GM06990 (cell line): Measurements from ENCODE around the gene G3BP1.
"Not testable (repeated sequence)": the region's sequence is repeated elsewhere in the genome, so short reads cannot be mapped to it uniquely, and the experiment has no call there.

ENCODE experiments used
- DNase-seq: peaks from one replicate; pipeline ENCODE4 v3.0.0-alpha.2; 2011; ENCODE audit not compliant: insufficient read length; ENCODE audit errors: extremely low read depth
- H3K27me3 ChIP-seq: replicated peaks from 2 replicates; pipeline ENCODE4 v1.6.0; 2011; ENCODE audit warnings: low read length; ENCODE audit not compliant: control insufficient read depth, insufficient read depth
- H3K36me3 ChIP-seq: 2 replicates; pipeline ENCODE4 v1.5.1; 2011; ENCODE audit warnings: low read length; ENCODE audit not compliant: control insufficient read depth, insufficient read depth
- H3K4me3 ChIP-seq: replicated peaks from 2 replicates; pipeline ENCODE4 v1.5.1; 2011; ENCODE audit warnings: low read depth, mild to moderate bottlenecking, control low read depth, low read length
- TF ChIP-seq, protein P1 (sequence below): IDR thresholded peaks from 2 replicates; pipeline ENCODE4 v1.5.1; 2011; ENCODE audit warnings: low read length, control low read depth, mild to moderate bottlenecking, inconsistent platforms; ENCODE audit not compliant: insufficient read depth, poor library complexity, severe bottlenecking

G3BP1 gene

GRCh38 chr5:151779531-151780125, 7.9 kb downstream of the G3BP1 start:
- TF ChIP-seq, protein P1, sequence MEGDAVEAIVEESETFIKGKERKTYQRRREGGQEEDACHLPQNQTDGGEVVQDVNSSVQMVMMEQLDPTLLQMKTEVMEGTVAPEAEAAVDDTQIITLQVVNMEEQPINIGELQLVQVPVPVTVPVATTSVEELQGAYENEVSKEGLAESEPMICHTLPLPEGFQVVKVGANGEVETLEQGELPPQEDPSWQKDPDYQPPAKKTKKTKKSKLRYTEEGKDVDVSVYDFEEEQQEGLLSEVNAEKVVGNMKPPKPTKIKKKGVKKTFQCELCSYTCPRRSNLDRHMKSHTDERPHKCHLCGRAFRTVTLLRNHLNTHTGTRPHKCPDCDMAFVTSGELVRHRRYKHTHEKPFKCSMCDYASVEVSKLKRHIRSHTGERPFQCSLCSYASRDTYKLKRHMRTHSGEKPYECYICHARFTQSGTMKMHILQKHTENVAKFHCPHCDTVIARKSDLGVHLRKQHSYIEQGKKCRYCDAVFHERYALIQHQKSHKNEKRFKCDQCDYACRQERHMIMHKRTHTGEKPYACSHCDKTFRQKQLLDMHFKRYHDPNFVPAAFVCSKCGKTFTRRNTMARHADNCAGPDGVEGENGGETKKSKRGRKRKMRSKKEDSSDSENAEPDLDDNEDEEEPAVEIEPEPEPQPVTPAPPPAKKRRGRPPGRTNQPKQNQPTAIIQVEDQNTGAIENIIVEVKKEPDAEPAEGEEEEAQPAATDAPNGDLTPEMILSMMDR = no peak
- H3K36me3 ChIP-seq = peaks cover 2% of the 10 kb centered on the region
- DNase-seq = no peak
- H3K27me3 ChIP-seq = no peaks in the 10 kb centered on the region
- H3K4me3 ChIP-seq = no peak overlapping the region

DNA sequence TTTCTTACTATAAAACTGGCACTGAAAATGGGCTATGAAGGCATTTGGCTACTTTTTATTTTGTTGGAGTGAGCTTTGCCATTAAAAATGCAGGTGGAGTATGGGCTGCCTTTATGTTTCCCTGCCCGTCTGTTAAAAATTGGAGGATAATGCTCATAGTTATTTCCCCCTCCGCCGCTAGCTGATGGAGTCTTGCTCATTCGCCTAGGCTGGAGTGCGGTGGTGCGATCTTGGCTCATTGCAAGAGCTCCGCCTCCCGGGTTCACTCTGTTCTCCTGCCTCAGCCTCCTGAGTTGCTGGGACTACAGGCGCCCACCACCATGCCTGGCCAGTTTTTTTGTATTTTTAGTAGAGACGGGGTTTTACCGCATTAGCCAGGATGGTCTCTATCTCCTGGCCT, 8.6 kb downstream of the G3BP1 start:
- Histone ChIP-seq H3K4me3 (no peak overlapping the region), H3K36me3 (peaks cover 2% of the 10 kb centered on the region), H3K27me3 (no peaks in the 10 kb centered on the region)
- DNase-seq = no peak
- TF ChIP-seq, protein P1 = no peak

DNA sequence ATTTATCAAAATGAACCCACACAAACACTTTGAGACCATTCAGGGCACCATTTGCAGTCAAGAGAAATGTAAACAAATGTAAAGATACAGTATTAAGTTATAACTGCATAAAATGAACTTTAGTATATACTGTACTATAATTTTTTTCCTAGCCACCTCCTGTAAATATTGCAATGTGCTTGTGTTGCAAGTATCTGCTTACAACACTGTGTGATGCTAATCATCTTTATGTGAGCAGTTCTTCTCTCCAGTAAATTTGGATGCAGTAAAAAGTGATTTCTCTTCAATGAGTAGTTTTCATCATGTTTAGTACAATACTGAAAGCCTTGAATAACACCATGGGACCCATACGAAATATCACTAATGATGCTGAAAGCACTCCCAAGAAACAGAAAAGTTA, 9.4 kb downstream of the G3BP1 start:
- no peak overlapping the region for H3K4me3 ChIP-seq
- TF ChIP-seq, protein P1 = no peak
- peaks cover 2% of the 10 kb centered on the region for H3K36me3 ChIP-seq
- DNase-seq = no peak
- H3K27me3 ChIP-seq = no peaks in the 10 kb centered on the region

DNA sequence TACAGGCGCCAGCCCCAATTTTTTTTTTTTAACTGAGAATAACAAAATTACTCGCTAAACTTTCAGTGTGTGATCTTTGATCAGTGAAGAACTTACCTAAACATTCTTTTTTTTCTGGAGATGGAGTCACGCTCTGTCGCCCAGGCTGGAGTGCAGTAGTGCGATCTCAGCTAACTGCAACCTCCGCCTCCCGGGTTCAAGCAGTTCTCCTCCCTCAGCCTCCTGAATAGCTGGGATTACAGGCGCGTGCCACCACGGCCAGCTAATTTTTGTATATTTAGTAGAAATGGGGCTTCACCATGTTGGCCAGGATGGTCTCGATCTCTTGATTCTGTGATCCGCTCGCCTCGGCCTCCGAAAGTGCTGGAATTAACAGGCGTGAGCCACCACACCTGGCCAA, 11.9 kb downstream of the G3BP1 start:
- not testable (repeated sequence) for DNase-seq, H3K27me3 ChIP-seq, H3K4me3 ChIP-seq, H3K36me3 ChIP-seq

- TF ChIP-seq, protein P1 = no peak
- Histone ChIP-seq H3K36me3 (peaks cover 4% of the 10 kb centered on the region), H3K27me3 (no peaks in the 10 kb centered on the region), H3K4me3 (no peak overlapping the region)
- no peak for DNase-seq
These were observed 12.4 kb downstream of the G3BP1 start for GRCh38 chr5:151784141-151784540.

DNA sequence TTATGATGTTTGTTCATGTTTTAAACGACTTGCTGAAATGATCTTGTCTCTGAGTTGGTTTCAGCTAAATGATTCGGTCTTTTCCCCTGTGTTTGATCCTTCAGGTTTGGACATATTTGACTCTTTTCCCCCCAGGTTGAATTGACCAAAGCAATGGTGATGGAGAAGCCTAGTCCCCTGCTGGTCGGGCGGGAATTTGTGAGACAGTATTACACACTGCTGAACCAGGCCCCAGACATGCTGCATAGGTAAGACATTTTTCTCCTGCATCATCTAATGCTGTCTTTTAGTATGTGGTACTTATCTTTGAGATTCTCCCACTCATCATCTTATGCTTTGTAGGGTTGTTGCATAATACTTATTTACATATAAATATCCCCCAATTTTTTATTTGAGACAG, 14.7 kb downstream of the G3BP1 start:
- H3K27me3 ChIP-seq = no peaks in the 10 kb centered on the region
- TF ChIP-seq, protein P1 = no peak
- no peak overlapping the region for H3K4me3 ChIP-seq
- H3K36me3 ChIP-seq = peaks cover 9% of the 10 kb centered on the region
- no peak for DNase-seq
